Sigmoid colon (tissue), 7 donors: ENCODE results near the gene SLC39A7. TPM values are rescaled to one million over a fixed set of nuclear protein-coding genes. Genes with fewer than 3 reads are reported as not detected.

ENCODE experiments used
- DNase-seq: peaks from one replicate; pipeline ENCODE4 v3.0.0-alpha.2; 2019
- H3K27ac ChIP-seq, 4 donors: fragments of 200-600 bp; sonication (generic); one replicate each; pipeline ENCODE4 v1.5.1; 2016 to 2019; ENCODE audit warnings: mild to moderate bottlenecking in 1 of 4
- H3K27me3 ChIP-seq, 3 donors: fragments of 200-600 bp; sonication (generic); one replicate each; pipeline ENCODE4 v1.5.1; 2019; ENCODE audit warnings: mild to moderate bottlenecking in 1 of 3
- H3K36me3 ChIP-seq, 4 donors: fragments of 200-600 bp; sonication (generic); one replicate each; pipeline ENCODE4 v1.5.1; 2016 to 2019
- H3K4me1 ChIP-seq, 4 donors: fragments of 200-600 bp; sonication (generic); one replicate each; pipeline ENCODE4 v1.5.1; 2017 to 2019
- H3K4me3 ChIP-seq, 4 donors: fragments of 200-600 bp; sonication (generic); one replicate each; pipeline ENCODE4 v1.5.1; 2017 to 2019; ENCODE audit warnings: mild to moderate bottlenecking in 2 of 4, moderate library complexity in 1 of 4
- H3K9me3 ChIP-seq, 4 donors: fragments of 200-600 bp in 3 of 4; sonication (generic) in 3 of 4; one replicate each; pipeline versions ENCODE4 v1.5.1 to v1.6.1; 2013 to 2019
- CTCF ChIP-seq, 4 experiments: fragments of 450-650 bp in 3 of 4; fragments of 200-600 bp in 1 of 4; IDR thresholded peaks; one replicate each; pipeline ENCODE4 v1.5.1; 2016 to 2019; ENCODE audit warnings: antibody characterized with exemption in 4 of 4, mild to moderate bottlenecking in 3 of 4, moderate library complexity in 2 of 4
- EP300 ChIP-seq, 4 donors: sonication (generic); formaldehyde crosslinking; IDR thresholded peaks; one replicate each; pipeline ENCODE4 v1.6.1; 2017; ENCODE audit warnings: antibody characterized with exemption in 4 of 4
- POLR2A ChIP-seq, 2 donors: fragments of 450-650 bp; IDR thresholded peaks; one replicate each; pipeline ENCODE4 v1.6.1; 2016; ENCODE audit warnings: antibody characterized with exemption in 2 of 2, mild to moderate bottlenecking in 2 of 2, moderate library complexity in 2 of 2
- POLR2AphosphoS5 ChIP-seq, 4 donors: sonication (generic); formaldehyde crosslinking; IDR thresholded peaks; one replicate each; pipeline ENCODE4 v1.6.1; 2017; ENCODE audit warnings: antibody characterized with exemption in 4 of 4
- WGBS, 2 donors: extraction: QIAGEN DNeasy Blood & Tissue Kit; methylation state at CpG; one replicate each; pipeline ENCODE4 v1.1.7; 2013; 5-methylcytosine and 5-hydroxymethylcytosine counted together
- intact Hi-C: fragments of 100-400 bp; cut with DNase I; formaldehyde crosslinking; loops from one replicate; pipeline ENCODE4 v1.15.1; 2023
- polyA plus RNA-seq, 3 donors: library from polyadenylated mRNA; stranded (reverse); fragments of 200-250 nt; gene quantifications; one replicate each; pipeline ENCODE4 v1.2.3, GENCODE V29; 2013
- total RNA-seq, 4 donors: library from RNA; depleted of rRNA; stranded (reverse); fragments of >200 nt; gene quantifications; one replicate each; pipeline ENCODE4 v1.1.0, GENCODE V29; 2016
- donor health status: healthy with polysubstance abuse.
- donor health status: Bipolar disorder and iron deficiency.
- donor health status: healthy.

SLC39A7 gene
- total and polyA plus RNA-seq, 7 donors = 31.2 to 189 (median 49.6) TPM

DNA sequence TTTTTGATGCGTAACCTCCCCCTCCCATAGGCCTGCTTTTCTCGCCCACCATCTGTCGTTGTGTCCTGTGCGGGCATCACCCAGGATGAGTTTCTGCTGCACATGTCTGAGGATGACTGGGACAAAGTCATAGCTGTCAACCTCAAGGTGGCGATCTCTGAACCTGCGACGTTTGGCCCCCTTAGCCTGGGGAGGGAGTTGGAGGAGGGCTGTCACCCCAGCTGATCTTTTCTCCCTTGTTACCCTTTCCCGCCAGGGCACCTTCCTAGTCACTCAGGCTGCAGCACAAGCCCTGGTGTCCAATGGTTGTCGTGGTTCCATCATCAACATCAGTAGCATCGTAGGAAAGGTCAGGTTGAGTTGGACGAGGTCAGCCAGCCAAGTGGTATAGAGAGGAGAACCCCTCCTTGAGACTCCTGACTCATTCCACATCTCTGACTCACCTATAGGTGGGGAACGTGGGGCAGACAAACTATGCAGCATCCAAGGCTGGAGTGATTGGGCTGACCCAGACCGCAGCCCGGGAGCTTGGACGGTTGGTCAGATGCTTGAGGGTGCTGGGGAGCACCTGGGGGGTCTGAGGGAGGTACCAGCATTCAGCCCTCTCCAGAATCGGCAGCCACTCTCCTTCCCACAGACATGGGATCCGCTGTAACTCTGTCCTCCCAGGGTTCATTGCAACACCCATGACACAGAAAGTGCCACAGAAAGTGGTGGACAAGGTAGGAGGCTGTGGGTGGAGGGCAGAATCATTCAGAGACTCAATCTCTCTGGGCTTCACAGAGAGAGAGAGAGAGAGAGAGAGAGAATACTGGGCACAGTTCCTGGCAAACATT lies 4.7 kb downstream of the SLC39A7 start:
- Histone ChIP-seq H3K27ac (peak overlapping the region in 2 of 4 donors; percentile 71 to 76), H3K9me3 (no peaks in the 10 kb centered on the region), H3K4me1 (peaks cover 0 to 62% (median 45%) of the 10 kb centered on the region in 4 donors), H3K4me3 (peak overlapping the region; percentile 43 to 68 (median 64)), H3K36me3 (peaks cover 10 to 34% (median 19%) of the 10 kb centered on the region in 4 donors), H3K27me3 (no peaks in the 10 kb centered on the region)
- intact Hi-C loops = loop anchor here (5.0 to 10.0 kb wide), 3 partner anchors 219 to 1011 kb away; partner anchors contain the start of genes GPSM3, PBX2, PSMB9 and SYNGAP1
- peak; percentile 58 for DNase-seq
- 45 to 46% methylated on average over 17 of the region's 17 CpGs for WGBS, 2 donors
- no peak for TF ChIP-seq POLR2A (IDR thresholded peaks at IDR 0.05)
- TF ChIP-seq EP300 (IDR thresholded peaks at IDR 0.05) = no peak
- no peak for TF ChIP-seq CTCF (IDR thresholded peaks at IDR 0.05)
- no peak for TF ChIP-seq POLR2AphosphoS5 (IDR thresholded peaks at IDR 0.05)

DNA sequence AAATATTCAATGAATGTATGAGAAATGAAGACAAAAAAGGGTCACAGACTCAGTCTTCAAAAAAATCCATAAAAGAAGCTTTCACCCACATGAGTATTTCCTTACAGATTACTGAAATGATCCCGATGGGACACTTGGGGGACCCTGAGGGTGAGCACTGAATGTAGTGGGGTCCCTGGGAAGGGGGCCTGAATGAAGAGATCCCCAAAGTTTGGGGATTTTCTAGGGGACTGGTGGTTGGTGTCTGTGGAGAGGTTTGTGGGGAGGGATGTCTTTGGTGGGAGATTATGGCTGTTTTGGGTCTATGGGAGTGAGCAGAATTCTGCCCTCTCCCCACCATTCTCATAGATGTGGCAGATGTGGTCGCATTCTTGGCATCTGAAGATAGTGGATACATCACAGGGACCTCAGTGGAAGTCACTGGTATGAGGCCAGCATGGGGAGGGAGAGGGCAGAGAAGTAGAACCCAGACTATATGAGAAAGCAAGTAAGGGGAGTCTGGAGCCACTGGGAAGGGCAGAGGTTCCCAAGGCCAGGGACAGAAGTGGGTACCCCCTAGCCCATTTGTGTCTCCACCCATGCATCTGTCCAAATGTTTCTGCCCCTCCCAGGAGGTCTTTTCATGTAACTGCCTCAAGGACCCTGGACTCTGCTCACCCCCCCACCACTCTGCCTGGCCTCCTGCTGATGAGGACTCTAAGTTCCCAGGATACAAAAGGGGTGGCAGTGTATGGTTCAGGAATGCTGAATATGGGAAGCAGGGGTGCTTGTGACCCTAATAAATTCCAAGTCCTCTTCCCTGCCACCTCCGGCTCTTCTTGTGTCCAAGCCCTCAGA lies 5.6 kb downstream of the SLC39A7 start:
- intact Hi-C loops = loop anchor here (5.0 to 10.0 kb wide), 3 partner anchors 219 to 1011 kb away; partner anchors contain the start of genes GPSM3, PBX2, PSMB9 and SYNGAP1
- H3K4me1 ChIP-seq = peaks cover 0 to 59% (median 43%) of the 10 kb centered on the region in 4 donors

DNA sequence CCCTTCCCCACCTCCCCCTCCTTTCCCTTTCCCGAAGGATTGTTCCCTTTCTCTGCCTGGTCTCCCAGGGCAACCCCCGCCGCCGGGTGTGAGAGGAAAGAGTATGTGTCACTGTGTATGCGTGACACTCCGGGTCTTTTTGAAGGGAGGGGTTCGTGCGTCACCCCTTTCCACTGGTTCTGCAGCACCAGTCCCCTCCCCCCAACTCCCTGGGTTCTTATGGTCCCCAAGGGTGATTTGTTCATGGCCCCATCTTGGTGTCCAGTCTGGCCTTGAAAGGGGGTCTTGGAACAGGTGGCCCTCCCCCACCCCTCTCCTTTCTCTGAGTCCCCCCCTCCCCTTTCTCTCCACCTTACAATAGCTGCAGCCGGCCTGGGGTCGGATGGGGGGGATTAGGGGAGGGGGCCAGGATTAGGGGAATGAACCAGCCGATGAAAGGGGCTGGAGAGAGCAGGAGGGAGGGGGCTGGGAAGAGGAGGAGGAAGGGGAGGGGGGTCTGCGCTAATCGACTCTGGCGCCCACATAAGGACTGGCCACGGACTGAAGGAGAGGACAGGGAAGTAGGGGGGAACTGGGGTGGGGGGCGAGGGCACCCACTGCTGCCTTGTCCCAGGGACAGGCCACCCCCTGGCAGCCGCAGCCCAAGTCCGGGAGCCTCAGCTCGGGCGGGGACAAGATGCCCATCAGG lies 6.3 kb downstream of the SLC39A7 start:
- Histone ChIP-seq H3K27me3 (no peaks in the 10 kb centered on the region), H3K9me3 (no peaks in the 10 kb centered on the region), H3K4me1 (peaks cover 0 to 52% (median 36%) of the 10 kb centered on the region in 4 donors), H3K36me3 (peaks cover 13 to 45% (median 19%) of the 10 kb centered on the region in 4 donors), H3K4me3 (peak overlapping the region; percentile 78 to 95 (median 94)), H3K27ac (peak overlapping the region in 3 of 4 donors; percentile 95 to 99 (median 98))
- intact Hi-C loops = loop anchor here (5.0 to 10.0 kb wide), 3 partner anchors 218 to 1012 kb away; partner anchors contain the start of genes GPSM3, PBX2, PSMB9 and SYNGAP1
- TF ChIP-seq POLR2AphosphoS5 (IDR thresholded peaks at IDR 0.05) (no peak), CTCF (IDR thresholded peaks at IDR 0.05) (no peak), POLR2A (IDR thresholded peaks at IDR 0.05) (no peak), EP300 (IDR thresholded peaks at IDR 0.05) (no peak)
- DNase-seq = no peak
- WGBS, 2 donors = 39 to 46% methylated on average over 20 of the region's 20 CpGs

More for the DNA sequence above, 5.6 kb downstream of the SLC39A7 start:
- peaks cover 13 to 43% (median 19%) of the 10 kb centered on the region in 4 donors for H3K36me3 ChIP-seq
- DNase-seq = no peak
- H3K9me3 ChIP-seq = no peaks in the 10 kb centered on the region
- TF ChIP-seq POLR2A (IDR thresholded peaks at IDR 0.05) (no peak), CTCF (IDR thresholded peaks at IDR 0.05) (no peak), POLR2AphosphoS5 (IDR thresholded peaks at IDR 0.05) (no peak), EP300 (IDR thresholded peaks at IDR 0.05) (no peak)
- H3K4me3 ChIP-seq = no peak overlapping the region
- WGBS, 2 donors = 88 to 89% methylated on average over 3 of the region's 3 CpGs
- H3K27ac ChIP-seq = no peak overlapping the region
- H3K27me3 ChIP-seq = no peaks in the 10 kb centered on the region

DNA sequence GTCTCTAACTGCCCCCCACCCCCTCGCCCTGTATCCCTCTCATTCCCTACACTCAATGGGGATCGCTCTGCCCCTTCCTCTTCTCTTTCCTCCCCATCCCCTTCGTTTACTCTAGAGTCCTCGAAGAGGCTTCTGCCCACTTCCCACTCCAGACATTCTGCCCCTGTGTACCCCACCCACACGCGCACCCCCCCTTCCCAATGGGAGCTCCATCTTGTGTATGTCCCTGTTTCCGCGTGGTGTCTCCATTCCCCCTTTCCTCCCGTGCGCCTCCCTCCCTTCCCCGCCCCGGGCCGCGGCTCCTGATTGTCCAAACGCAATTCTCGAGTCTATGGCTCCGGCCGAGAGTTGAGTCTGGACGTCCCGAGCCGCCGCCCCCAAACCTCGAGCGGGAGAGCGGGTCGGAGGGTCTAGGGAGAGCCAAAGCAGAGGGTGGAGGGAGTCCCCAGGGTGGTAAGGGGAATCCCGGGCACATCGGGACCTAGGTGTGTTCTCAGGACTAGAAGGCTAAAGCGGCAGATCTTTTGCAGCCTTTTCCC lies 7.0 kb downstream of the SLC39A7 start:
- Histone ChIP-seq H3K27me3 (no peaks in the 10 kb centered on the region), H3K36me3 (peaks cover 13 to 39% (median 15%) of the 10 kb centered on the region in 4 donors), H3K9me3 (no peaks in the 10 kb centered on the region), H3K27ac (peak overlapping the region; percentile 95 to 99 (median 96)), H3K4me3 (peak overlapping the region; percentile 78 to 95 (median 94)), H3K4me1 (peaks cover 0 to 47% (median 33%) of the 10 kb centered on the region in 4 donors)
- no peak for TF ChIP-seq EP300 (IDR thresholded peaks at IDR 0.05)
- TF ChIP-seq POLR2A (IDR thresholded peaks at IDR 0.05) = no peak
- no peak for TF ChIP-seq POLR2AphosphoS5 (IDR thresholded peaks at IDR 0.05)
- no peak for TF ChIP-seq CTCF (IDR thresholded peaks at IDR 0.05)
- peak; percentile 82 for DNase-seq
- intact Hi-C loops = loop anchor here (2.0 to 10.0 kb wide), 4 partner anchors 41 to 1013 kb away; partner anchors contain the start of genes GPSM3, PBX2, PSMB9 and SYNGAP1
- WGBS, 2 donors = 1 to 2% methylated on average over 29 of the region's 29 CpGs
